Measurements from ENCODE around the gene APBB2. TPM values are rescaled to one million over a fixed set of nuclear protein-coding genes. Genes with fewer than 3 reads are reported as not detected.

APBB2 gene
- total RNA-seq, 4 donors from 2014 or later, result 12.2 to 29.2 (median 20.1) TPM

- peaks cover 8 to 66% (median 11%) of the 10 kb centered on the region in 4 donors for H3K27me3 ChIP-seq
- no peaks in the 10 kb centered on the region for H3K36me3 ChIP-seq
- H3K4me3 ChIP-seq, result peak overlapping the region; percentile 39 to 75 (median 46)
- no peaks in the 10 kb centered on the region for H3K9me3 ChIP-seq
- H3K27ac ChIP-seq, result no peak overlapping the region
- intact Hi-C loops (cut with DNase I), result no loop called here
- peaks cover 14 to 18% (median 16%) of the 10 kb centered on the region in 3 donors for H3K4me1 ChIP-seq
- 0 to 16% methylated on average over 1 to 3 of the region's 69 CpGs for WGBS, 2 donors
- TF ChIP-seq POLR2A (IDR thresholded peaks at IDR 0.05) (no peak), CTCF (IDR thresholded peaks at IDR 0.05) (no peak)
- no peak for DNase-seq
These were observed 43.0 kb upstream of the APBB2 start for GRCh38 chr4:41257257-41257901.

- 2 to 6% methylated on average over 14 to 22 of the region's 55 CpGs for WGBS, 2 donors
- TF ChIP-seq POLR2A (IDR thresholded peaks at IDR 0.05) (no peak), CTCF (IDR thresholded peaks at IDR 0.05) (no peak)
- H3K9me3 ChIP-seq, result no peaks in the 10 kb centered on the region
- intact Hi-C loops (cut with DNase I), result no loop called here
- H3K27ac ChIP-seq, result no peak within 1 kb of the TSS
- peaks cover 8 to 66% (median 11%) of the 10 kb centered on the region in 4 donors for H3K27me3 ChIP-seq
- H3K4me1 ChIP-seq, result peaks cover 14 to 18% (median 16%) of the 10 kb centered on the region in 3 donors
- no peaks in the 10 kb centered on the region for H3K36me3 ChIP-seq
- DNase-seq, result no peak
- peak within 1 kb of the TSS; percentile 39 to 75 (median 46) for H3K4me3 ChIP-seq
These were observed 42.5 kb upstream of the APBB2 start, which contains the start of gene UCHL1 for GRCh38 chr4:41256740-41257256. UCHL1 (plus strand) TSS chr4:41256928; CDS start chr4:41256977, 49 bp downstream.

- peaks cover 14 to 18% (median 16%) of the 10 kb centered on the region in 3 donors for H3K4me1 ChIP-seq
- peaks cover 8 to 66% (median 11%) of the 10 kb centered on the region in 4 donors for H3K27me3 ChIP-seq
- H3K27ac ChIP-seq, result no peak overlapping the region
- TF ChIP-seq POLR2A (IDR thresholded peaks at IDR 0.05), result no peak
- TF ChIP-seq CTCF (IDR thresholded peaks at IDR 0.05), result no peak
- peak overlapping the region in 3 of 4 donors; percentile 39 to 75 (median 54) for H3K4me3 ChIP-seq
- WGBS, 2 donors, result 37 to 41% methylated on average over 13 of the region's 13 CpGs
- intact Hi-C loops (cut with DNase I), result no loop called here
- no peaks in the 10 kb centered on the region for H3K9me3 ChIP-seq
- DNase-seq, result no peak
- H3K36me3 ChIP-seq, result no peaks in the 10 kb centered on the region
These were observed 41.9 kb upstream of the APBB2 start for GRCh38 chr4:41256131-41256739.

GRCh38 chr4:41245983-41246382 lies 31.6 kb upstream of the APBB2 start:
- Histone ChIP-seq H3K36me3 (no peaks in the 10 kb centered on the region), H3K27ac (no peak overlapping the region), H3K4me1 (no peaks in the 10 kb centered on the region), H3K27me3 (peaks cover 0 to 21% (median 2%) of the 10 kb centered on the region in 4 donors), H3K9me3 (no peaks in the 10 kb centered on the region), H3K4me3 (no peak overlapping the region)
- 60 to 75% methylated on average over 1 of the region's 1 CpG for whole genome bisulfite sequencing, 2 donors
- DNase-seq, result no peak
- intact Hi-C loops (cut with DNase I), result no loop called here
- TF ChIP-seq POLR2A (IDR thresholded peaks at IDR 0.05), result no peak

- no peak overlapping the region for H3K4me3 ChIP-seq
- DNase-seq, result no peak
- H3K36me3 ChIP-seq, result no peaks in the 10 kb centered on the region
- TF ChIP-seq CTCF (IDR thresholded peaks at IDR 0.05) (no peak), POLR2A (IDR thresholded peaks at IDR 0.05) (no peak)
- no peak overlapping the region for H3K27ac ChIP-seq
- WGBS, 2 donors, result 82 to 83% methylated on average over 1 of the region's 1 CpG
- intact Hi-C loops (cut with DNase I), result no loop called here
- H3K27me3 ChIP-seq, result peaks cover 0 to 13% (median 0%) of the 10 kb centered on the region in 4 donors
- H3K9me3 ChIP-seq, result no peaks in the 10 kb centered on the region
- H3K4me1 ChIP-seq, result no peaks in the 10 kb centered on the region
These were observed 27.6 kb upstream of the APBB2 start for GRCh38 chr4:41241919-41242318.
